MCF 10A (cell line): ENCODE data around the gene FXYD5. TPM values are rescaled to one million over a fixed set of nuclear protein-coding genes. Genes with fewer than 3 reads are reported as not detected.

Experiments used
- Bru-seq: library from RNA; stranded (reverse); fragments of 400-500 nt; gene quantifications from one replicate; lab custom pipeline; 2021; lab: Mats Ljungman, UMichigan
- BruChase-seq, 2 experiments: library from RNA; stranded (reverse); fragments of 400-500 nt; gene quantifications; one replicate each; lab custom pipeline; 2021; lab: Mats Ljungman, UMichigan
- BruUV-seq: library from RNA; stranded (reverse); fragments of 400-500 nt; replicated peaks from 2 replicates; lab custom pipeline; 2021; lab: Mats Ljungman, UMichigan
- CTCF ChIA-PET: fragments of 300-600 bp; sonication (Branson Sonifier 250); formaldehyde crosslinking; extraction: SDS; loops from one replicate; lab custom pipeline; 2021; ENCODE audit warnings: antibody characterized with exemption, inconsistent platforms; lab: Yijun Ruan, JAX
- POLR2A ChIA-PET: fragments of 300-600, 350-650 bp; sonication (Branson Sonifier 250); formaldehyde crosslinking; extraction: SDS; loops from one replicate; lab custom pipeline; 2020; ENCODE audit warnings: antibody characterized with exemption, inconsistent platforms; lab: Yijun Ruan, JAX
- DNase-seq: peaks from one replicate; pipeline ENCODE4 v3.0.0-alpha.2; 2018; ENCODE audit not compliant: unreplicated experiment
- H3K27ac Mint-ChIP-seq: one replicate; pipeline ENCODE4 v1.8.0; 2022; ENCODE audit warnings: mild to moderate bottlenecking, low read depth, mixed read lengths; ENCODE audit not compliant: unreplicated experiment
- H3K27me3 Mint-ChIP-seq: one replicate; pipeline ENCODE4 v1.8.0; 2022; ENCODE audit warnings: mixed read lengths; ENCODE audit not compliant: insufficient read depth, unreplicated experiment
- H3K36me3 Mint-ChIP-seq: one replicate; pipeline ENCODE4 v1.8.0; 2022; ENCODE audit warnings: mild to moderate bottlenecking, moderate library complexity, mixed read lengths; ENCODE audit not compliant: insufficient read depth, unreplicated experiment
- H3K4me1 Mint-ChIP-seq: one replicate; pipeline ENCODE4 v1.8.0; 2022; ENCODE audit warnings: mixed read lengths; ENCODE audit not compliant: insufficient read depth, unreplicated experiment
- H3K4me3 Mint-ChIP-seq: one replicate; pipeline ENCODE4 v1.8.0; 2022; ENCODE audit warnings: mild to moderate bottlenecking, moderate library complexity, mixed read lengths; ENCODE audit not compliant: unreplicated experiment
- H3K9me3 Mint-ChIP-seq: one replicate; pipeline ENCODE4 v1.8.0; 2022; ENCODE audit warnings: mixed read lengths; ENCODE audit not compliant: unreplicated experiment
- intact Hi-C: fragments of 100-400 bp; cut with micrococcal nuclease; formaldehyde crosslinking; loops from 2 replicates; pipeline ENCODE4 v1.14.1; 2022
- long read RNA-seq: library from polyadenylated mRNA; stranded (forward); transcript quantifications from one replicate; pipeline ENCODE4 v2.0.0, GENCODE V29; 2022
- total RNA-seq: library from RNA; stranded (reverse); gene quantifications from 2 replicates; pipeline ENCODE4 v1.2.3, GENCODE V29; 2022
- TF ChIP-seq, protein P1 (sequence below): fragments of 200-600 bp; IDR thresholded peaks from one replicate; pipeline ENCODE4 v1.8.0; 2022; ENCODE audit warnings: antibody characterized with exemption, mild to moderate bottlenecking; ENCODE audit not compliant: unreplicated experiment

The FXYD5 gene, protein sequence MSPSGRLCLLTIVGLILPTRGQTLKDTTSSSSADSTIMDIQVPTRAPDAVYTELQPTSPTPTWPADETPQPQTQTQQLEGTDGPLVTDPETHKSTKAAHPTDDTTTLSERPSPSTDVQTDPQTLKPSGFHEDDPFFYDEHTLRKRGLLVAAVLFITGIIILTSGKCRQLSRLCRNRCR
- total RNA-seq (150 and 159 TPM in 2 replicates), Bru-seq, nascent RNA (percentile 68 among the genes with signal in this experiment), BruChase-seq, experiment 1, labeled RNA remaining after a 6-hour chase (percentile 65 among the genes with signal in this experiment), BruChase-seq, experiment 2, labeled RNA remaining after a 2-hour chase (percentile 66 among the genes with signal in this experiment)
- long read RNA-seq, transcript FXYD5-207 (9 exons, 898 nt), result minor isoform, 8 of 98 reads
- long read RNA-seq, transcript FXYD5-204 (9 exons, 872 nt), result major isoform, 69 of 98 reads
- long read RNA-seq, partial matches to known transcripts, result 6 of 98 reads
- long read RNA-seq, other reads (novel, unspliced or antisense), result 7 of 98 reads

DNA sequence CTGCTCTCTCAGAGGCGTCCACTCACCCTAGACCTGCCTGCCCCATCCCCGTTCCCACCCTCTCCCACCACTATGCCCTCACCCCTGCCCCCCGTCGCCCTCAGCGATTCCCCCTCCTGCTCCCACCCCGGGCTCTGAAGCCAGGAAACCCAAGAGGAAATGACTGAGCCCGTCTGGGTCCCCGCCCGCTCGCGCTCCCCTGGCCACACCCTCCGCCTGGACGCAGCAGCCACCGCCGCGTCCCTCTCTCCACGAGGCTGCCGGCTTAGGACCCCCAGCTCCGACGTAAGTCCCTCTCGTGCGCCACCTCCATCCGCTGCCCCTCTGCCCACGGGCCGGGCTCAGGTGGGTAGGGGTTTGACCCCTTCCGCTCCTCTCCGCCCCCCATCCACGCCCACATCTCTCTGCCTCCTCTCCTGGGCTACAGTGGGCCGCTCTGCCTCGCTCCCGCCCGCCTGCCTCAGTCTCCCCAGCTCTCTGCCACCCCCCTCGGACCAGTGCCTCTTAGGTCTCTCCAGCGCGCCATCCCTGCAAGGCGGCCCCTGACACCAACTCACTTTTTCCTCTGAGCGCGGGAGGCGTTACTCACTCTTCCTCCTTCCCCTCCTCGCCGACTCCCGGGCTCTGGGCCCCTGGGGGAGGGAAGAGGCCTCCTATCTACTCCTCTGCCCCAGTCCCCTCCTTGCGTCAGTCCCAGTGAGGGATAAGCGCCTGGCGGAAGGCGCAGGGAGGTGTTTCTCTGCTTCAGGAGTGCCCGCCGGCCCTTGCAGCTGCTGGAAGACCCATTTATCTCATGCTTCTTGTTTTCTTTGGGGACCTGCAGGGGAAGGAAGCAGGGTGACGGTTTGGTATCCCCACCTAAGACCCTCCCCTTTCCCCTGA lies at the start of gene FXYD5:
FXYD5 (plus strand) TSS at position 211 of the 882 bp plus-strand sequence. CDS start 816 bp downstream, outside the sequence.
- DNase-seq, result peak; percentile 82
- BruUV-seq, result no TSS peak
- Mint-ChIP-seq H3K27ac (peak within 1 kb of the TSS; percentile 93), H3K4me3 (peak within 1 kb of the TSS; percentile 99), H3K9me3 (no peaks in the 10 kb centered on the region), H3K36me3 (peaks cover 20% of the 10 kb centered on the region), H3K27me3 (no peaks in the 10 kb centered on the region), H3K4me1 (peaks cover 22% of the 10 kb centered on the region)
- ChIA-PET CTCF (interaction anchor here (0.6 to 2.0 kb wide), 15 partner anchors 9 to 178 kb away, joined by 3 to 9 read pairs (median 4); no protein-coding TSS in a partner anchor), POLR2A (interaction anchor here (0.6 to 2.7 kb wide), 7 partner anchors 8 to 113 kb away, joined by 3 to 9 read pairs (median 4); no protein-coding TSS in a partner anchor)
- intact Hi-C loops, result loop anchor here (1.0 to 5.0 kb wide), 2 partner anchors 94 to 113 kb away; partner anchors contain the start of gene USF2
- TF ChIP-seq, protein P1, sequence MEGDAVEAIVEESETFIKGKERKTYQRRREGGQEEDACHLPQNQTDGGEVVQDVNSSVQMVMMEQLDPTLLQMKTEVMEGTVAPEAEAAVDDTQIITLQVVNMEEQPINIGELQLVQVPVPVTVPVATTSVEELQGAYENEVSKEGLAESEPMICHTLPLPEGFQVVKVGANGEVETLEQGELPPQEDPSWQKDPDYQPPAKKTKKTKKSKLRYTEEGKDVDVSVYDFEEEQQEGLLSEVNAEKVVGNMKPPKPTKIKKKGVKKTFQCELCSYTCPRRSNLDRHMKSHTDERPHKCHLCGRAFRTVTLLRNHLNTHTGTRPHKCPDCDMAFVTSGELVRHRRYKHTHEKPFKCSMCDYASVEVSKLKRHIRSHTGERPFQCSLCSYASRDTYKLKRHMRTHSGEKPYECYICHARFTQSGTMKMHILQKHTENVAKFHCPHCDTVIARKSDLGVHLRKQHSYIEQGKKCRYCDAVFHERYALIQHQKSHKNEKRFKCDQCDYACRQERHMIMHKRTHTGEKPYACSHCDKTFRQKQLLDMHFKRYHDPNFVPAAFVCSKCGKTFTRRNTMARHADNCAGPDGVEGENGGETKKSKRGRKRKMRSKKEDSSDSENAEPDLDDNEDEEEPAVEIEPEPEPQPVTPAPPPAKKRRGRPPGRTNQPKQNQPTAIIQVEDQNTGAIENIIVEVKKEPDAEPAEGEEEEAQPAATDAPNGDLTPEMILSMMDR, result no peak

DNA sequence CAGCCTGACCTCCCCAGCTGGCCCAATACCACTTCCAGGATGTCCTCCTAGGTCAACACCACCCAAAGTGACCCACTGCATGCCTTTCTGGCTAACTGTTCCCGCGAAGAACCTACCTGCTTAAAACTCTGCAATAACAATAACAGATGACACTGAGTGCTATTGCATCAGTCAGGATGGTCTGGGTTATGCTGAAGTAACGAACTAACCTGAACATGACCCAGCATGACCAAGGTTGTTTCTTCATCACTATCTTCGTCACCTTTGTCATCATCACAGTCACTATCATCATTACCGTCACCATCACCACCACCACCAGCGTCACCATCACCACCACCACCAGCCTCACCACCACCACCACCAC lies 49.5 kb upstream of the FXYD5 start:
- POLR2A ChIA-PET, result no interaction called here

DNA sequence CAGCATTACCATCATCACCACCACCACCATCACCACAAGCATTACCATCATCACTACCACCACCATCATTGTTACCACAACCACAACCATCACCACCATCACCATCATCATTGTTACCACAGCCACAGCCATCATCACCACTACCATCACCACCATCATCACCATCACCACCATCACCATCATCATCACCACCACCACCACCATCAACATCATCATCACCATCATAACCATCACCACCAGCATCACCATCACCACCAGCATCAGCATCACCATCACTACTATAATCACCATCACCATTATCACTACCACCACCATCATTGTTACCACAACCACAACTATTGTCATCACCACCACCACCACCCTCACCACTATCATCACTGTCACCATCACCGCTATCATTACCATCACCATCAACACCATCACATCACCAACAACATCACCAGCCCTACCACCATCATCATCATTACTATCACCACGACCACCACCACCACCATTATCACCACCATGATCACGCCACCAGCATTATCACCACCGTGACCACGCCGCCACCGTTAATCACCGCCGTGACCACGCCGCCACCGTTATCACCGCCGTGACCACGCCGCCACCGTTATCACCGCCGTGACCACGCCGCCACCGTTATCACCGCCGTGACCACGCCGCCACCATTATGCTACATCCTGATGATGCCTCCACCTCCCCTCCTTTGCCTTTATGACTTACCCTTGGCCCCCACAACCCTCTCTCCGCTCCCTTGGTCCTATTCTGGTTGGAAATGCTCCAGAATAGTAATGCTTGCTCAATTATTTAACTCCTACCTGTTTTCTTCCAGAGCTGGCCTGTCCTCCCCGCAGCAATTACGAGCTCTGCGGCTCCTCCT lies 48.9 kb upstream of the FXYD5 start:
- Mint-ChIP-seq H3K27me3 (no peaks in the 10 kb centered on the region), H3K9me3 (no peaks in the 10 kb centered on the region), H3K27ac (no peak overlapping the region), H3K4me3 (no peak overlapping the region), H3K36me3 (no peaks in the 10 kb centered on the region), H3K4me1 (peaks cover 21% of the 10 kb centered on the region)
- no peak for DNase-seq
- TF ChIP-seq, protein P1, result no peak
- ChIA-PET CTCF (interaction anchor here (0.7 to 3.4 kb wide), 4 partner anchors 10 to 61 kb away, joined by 3 to 16 read pairs (median 8); partner anchors contain the start of genes FXYD3 and LGI4), POLR2A (interaction anchor here (1.9 to 7.1 kb wide), 2 partner anchors 8 to 11 kb away, joined by 17 to 40 read pairs; partner anchors contain the start of gene FXYD3)
- BruUV-seq, result no TSS peak
- intact Hi-C loops, result no loop called here

More for the DNA sequence above, 49.5 kb upstream of the FXYD5 start:
- Mint-ChIP-seq H3K9me3 (no peaks in the 10 kb centered on the region), H3K36me3 (no peaks in the 10 kb centered on the region), H3K4me3 (no peak overlapping the region), H3K4me1 (peaks cover 19% of the 10 kb centered on the region), H3K27ac (no peak overlapping the region), H3K27me3 (no peaks in the 10 kb centered on the region)
- TF ChIP-seq, protein P1, result no peak
- CTCF ChIA-PET, result interaction anchor here (1.3 kb wide), 1 partner anchor 10 kb away, joined by 4 read pairs; the partner anchor contains the start of gene FXYD3
- intact Hi-C loops, result no loop called here
- DNase-seq, result no peak
- no TSS peak for BruUV-seq
